Activated CD8-positive, alpha-beta memory T cell treated with anti-CD3 and anti-CD28 coated beads, Interleukin-2, amount 50 U/mL, for 48 hours (primary cell): ENCODE results near the gene TFCP2.
A peak's percentile ranks its signal among the peaks of the same experiment; 100 is the strongest.

Source experiments
- DNase-seq: peaks from one replicate; pipeline ENCODE4 v3.0.0-alpha.2; 2020

TFCP2 gene

GRCh38 chr12:51152953-51153352 lies 20.0 kb downstream of the TFCP2 start:
- no peak for DNase-seq

GRCh38 chr12:51150777-51151176 lies 22.2 kb downstream of the TFCP2 start:
- no peak for DNase-seq

- no peak for DNase-seq
Measured at GRCh38 chr12:51147309-51147708, 25.6 kb downstream of the TFCP2 start.

GRCh38 chr12:51139292-51139844 lies 33.6 kb downstream of the TFCP2 start:
- no peak for DNase-seq

- DNase-seq: no peak
Measured at GRCh38 chr12:51132693-51133092, 40.2 kb downstream of the TFCP2 start.

GRCh38 chr12:51131745-51132521 lies 41.0 kb downstream of the TFCP2 start:
- DNase-seq: no peak

- no peak for DNase-seq
Measured at GRCh38 chr12:51128919-51129318, 44.0 kb downstream of the TFCP2 start.

GRCh38 chr12:51127050-51127729 lies 45.7 kb downstream of the TFCP2 start:
- no peak for DNase-seq

- DNase-seq: no peak
Measured at GRCh38 chr12:51126297-51126696, 46.6 kb downstream of the TFCP2 start.

GRCh38 chr12:51124504-51124903 lies 48.4 kb downstream of the TFCP2 start:
- DNase-seq: no peak

GRCh38 chr12:51122844-51123243 lies 50.1 kb downstream of the TFCP2 start:
- no peak for DNase-seq

- no peak for DNase-seq
Measured at GRCh38 chr12:51118706-51119105, 54.2 kb downstream of the TFCP2 start.

GRCh38 chr12:51115533-51115932 lies 57.4 kb downstream of the TFCP2 start:
- DNase-seq: no peak

- no peak for DNase-seq
Measured at GRCh38 chr12:51108136-51108535, 64.8 kb downstream of the TFCP2 start.

- DNase-seq: no peak
Measured at GRCh38 chr12:51103977-51104376, 69.0 kb downstream of the TFCP2 start.

- DNase-seq: no peak
Measured at GRCh38 chr12:51098611-51099010, 74.3 kb downstream of the TFCP2 start.

- no peak for DNase-seq
Measured at GRCh38 chr12:51090705-51091229, 82.2 kb downstream of the TFCP2 start.

- DNase-seq: no peak
Measured at GRCh38 chr12:51087818-51088217, 85.1 kb downstream of the TFCP2 start.

GRCh38 chr12:51086933-51087332 lies 86.0 kb downstream of the TFCP2 start:
- no peak for DNase-seq

GRCh38 chr12:51085757-51086156 lies 87.2 kb downstream of the TFCP2 start:
- no peak for DNase-seq

- peak; percentile 98 for DNase-seq
Measured at GRCh38 chr12:51083126-51083833, 89.7 kb downstream of the TFCP2 start, which contains the start of gene CSRNP2. Gene CSRNP2 (minus strand): TSS chr12:51083596. CDS start chr12:51076561, 7,035 bp downstream.

- peak; percentile 60 for DNase-seq
Measured at GRCh38 chr12:51082561-51083125, 90.3 kb downstream of the TFCP2 start.

GRCh38 chr12:51081421-51081820 lies 91.5 kb downstream of the TFCP2 start:
- DNase-seq: no peak
